HG03460 (cell line): ENCODE data around the gene LIM2.
"Not testable (repeated sequence)": the region's sequence is repeated elsewhere in the genome, so short reads cannot be mapped to it uniquely, and the experiment has no call there.

Source experiments
- ATAC-seq: cut with Tn5 transposase; IDR thresholded peaks from one replicate; pipeline ENCODE4 v1.9.1; 2021; ENCODE audit not compliant: unreplicated experiment

The LIM2 gene, protein sequence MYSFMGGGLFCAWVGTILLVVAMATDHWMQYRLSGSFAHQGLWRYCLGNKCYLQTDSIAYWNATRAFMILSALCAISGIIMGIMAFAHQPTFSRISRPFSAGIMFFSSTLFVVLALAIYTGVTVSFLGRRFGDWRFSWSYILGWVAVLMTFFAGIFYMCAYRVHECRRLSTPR

DNA sequence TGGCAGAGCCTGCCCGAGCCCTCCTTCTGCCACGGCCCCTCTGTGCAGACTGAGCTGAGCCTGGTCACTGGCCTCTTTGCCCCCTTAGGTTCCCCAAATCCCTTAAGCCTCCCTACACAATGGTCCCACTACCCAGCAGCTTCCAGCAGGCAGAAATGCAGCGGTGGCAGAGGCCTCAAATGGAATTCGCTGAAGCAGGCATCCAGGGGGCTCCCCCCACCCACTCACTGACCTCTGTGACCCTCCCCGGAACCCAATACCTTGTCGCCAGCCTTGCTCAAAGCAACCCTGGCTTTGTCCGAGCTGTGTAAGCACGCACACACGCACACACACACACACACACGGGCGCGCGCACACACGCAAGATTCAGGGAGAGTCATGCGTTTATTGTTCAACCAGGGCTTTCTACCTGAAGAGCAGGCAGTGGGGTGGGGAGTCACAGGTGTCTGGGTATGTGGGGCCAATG lies at the start of gene LIM2:
Gene LIM2, minus strand, starts transcription at position 51 of the 466 bp plus-strand sequence. CDS start 531 bp downstream, outside the sequence.
- ATAC-seq: no peak

- no peak for ATAC-seq
These were observed 46.7 kb upstream of the LIM2 start for GRCh38 chr19:51434456-51434855.

DNA sequence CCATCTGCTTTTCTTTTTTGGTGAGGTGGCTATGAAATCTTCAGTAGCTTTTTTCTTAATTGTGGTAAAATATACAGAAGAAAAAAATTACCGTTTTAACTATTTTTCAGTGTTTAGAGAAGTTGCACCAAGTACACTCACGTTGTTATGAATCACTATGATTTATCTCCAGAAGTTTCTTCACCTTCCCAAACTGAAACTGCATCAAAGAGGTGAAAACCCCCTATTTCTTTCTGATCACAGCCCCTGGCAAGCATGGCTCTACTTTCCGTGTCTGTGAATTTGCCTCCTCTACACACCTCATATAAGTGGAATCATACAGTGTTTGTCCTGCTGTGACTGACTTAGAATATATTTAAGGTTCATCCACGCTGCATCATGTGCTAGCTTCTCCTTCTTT lies 45.3 kb upstream of the LIM2 start:
- no peak for ATAC-seq

GRCh38 chr19:51431124-51431523 lies 43.4 kb upstream of the LIM2 start:
- no peak for ATAC-seq

GRCh38 chr19:51430221-51430620 lies 42.4 kb upstream of the LIM2 start:
- no peak for ATAC-seq

DNA sequence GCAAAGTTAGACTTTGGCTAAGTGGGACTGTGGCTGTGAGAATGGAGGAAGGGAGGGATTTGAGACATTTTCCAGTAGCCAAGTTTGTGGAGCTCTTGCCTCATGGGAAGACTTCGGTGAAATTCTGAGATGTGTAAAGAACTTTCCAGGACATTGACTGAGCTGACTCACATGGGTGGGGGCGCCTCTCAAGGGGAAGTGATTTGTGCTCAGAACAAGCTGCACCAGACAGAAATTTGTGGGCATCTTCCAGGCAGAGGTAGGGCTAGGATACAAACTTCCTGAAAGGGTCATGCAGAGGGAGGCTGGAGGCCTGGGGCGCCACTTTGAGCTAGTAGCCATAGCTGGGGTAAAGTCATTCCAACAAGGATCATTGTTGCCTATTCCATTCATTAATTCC lies 39.4 kb upstream of the LIM2 start:
- no peak for ATAC-seq

- no peak for ATAC-seq
These were observed 34.3 kb upstream of the LIM2 start for GRCh38 chr19:51422053-51422448.

GRCh38 chr19:51421229-51422052 lies 33.7 kb upstream of the LIM2 start:
- no peak for ATAC-seq

GRCh38 chr19:51420511-51420910 lies 32.7 kb upstream of the LIM2 start:
- not testable (repeated sequence) for ATAC-seq

DNA sequence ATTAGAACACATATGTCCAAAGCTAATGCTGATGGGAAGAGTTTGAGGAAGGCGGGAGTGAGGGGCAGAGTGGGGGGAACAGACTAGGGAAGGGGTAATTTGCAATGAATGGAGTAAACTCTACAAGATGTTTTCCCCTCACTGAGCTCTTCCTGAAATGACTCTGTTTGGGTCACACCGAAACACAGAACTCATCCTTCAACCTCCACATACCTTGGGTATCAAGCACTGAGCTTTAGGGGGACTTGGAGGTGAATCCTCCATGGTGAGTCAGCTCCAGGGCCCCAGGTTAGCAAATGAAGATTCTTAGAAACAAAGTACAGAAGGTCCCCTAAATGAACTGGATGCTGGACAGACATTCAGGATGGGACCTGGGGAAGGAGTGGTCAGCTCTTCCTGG lies 30.9 kb upstream of the LIM2 start:
- ATAC-seq: no peak

DNA sequence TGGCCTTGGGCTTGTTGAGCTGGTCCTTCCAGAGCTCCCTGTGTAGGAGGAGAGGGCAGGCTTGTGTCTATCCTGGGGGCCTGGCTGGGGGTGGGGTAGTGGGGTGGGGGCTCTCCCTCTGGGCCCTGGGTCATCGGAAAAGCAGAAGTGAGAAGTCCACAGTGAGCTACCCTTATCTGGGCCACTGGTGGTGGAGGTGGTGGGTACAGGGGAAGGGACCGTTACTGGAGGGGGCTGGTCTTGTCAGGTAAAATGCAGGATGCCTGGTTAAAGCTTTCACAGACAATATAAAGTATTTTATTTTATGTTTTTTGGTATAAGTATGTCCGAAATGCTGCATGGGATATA lies 30.0 kb upstream of the LIM2 start:
- ATAC-seq: peak; percentile 46

DNA sequence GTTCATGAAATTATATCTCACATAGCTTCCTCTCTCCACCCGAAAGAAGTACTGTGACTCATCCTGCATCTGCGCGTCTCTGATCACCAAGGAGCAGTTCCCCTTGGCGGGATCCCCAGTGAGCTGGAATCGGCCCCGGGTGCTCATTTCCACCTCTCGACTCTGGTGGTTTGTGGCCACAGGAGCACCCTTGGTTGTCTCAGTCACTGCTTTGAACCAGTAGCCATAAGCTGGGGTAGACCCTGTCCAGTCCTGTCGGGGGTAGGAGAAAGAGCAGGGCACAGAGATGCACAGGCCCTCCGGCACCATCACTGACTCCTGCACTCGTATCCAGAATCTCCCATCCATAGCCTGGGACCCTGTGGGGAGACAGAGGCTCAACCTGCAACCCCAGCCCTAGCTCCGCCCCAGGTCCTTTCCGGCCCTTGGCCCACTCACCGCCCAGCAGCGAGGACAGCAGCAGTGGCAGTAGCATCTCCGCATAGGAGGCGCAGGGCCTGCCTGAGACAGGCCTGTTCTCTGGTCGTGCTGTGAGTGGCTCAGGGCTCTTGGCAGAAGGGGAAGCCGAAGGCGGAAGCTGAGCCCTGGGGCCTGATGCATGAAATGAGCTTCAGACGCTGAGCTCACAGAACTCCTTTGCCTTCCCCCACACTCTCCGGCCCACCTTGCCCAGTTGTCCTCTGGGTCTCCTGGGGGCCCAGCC lies 29.5 kb upstream of the LIM2 start, which contains the start of gene SIGLEC10:
Gene SIGLEC10, minus strand, starts transcription at position 536 of the 703 bp plus-strand sequence. Its CDS starts 61 bp downstream, at position 475.
- peak; percentile 65 for ATAC-seq

DNA sequence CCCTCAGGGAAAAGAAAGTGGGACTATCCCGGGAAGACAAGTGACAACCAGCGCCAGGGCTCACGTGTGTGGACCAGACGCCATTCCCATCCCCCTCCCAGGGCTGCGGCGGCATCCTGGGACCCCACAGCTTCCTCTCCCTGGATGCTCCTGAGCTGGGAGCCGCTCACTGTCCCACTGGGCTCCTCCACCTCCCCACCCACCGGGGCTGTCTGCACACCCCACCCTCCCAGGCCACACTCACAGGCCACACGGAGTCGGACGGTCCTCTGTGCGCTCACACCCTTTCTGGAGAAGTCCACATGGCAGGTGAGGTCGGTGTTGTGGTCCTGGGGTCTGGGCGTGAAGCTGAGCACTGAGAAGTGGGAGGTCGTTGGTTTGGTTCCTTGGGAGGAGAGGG lies 28.6 kb upstream of the LIM2 start:
- ATAC-seq: not testable (repeated sequence)

DNA sequence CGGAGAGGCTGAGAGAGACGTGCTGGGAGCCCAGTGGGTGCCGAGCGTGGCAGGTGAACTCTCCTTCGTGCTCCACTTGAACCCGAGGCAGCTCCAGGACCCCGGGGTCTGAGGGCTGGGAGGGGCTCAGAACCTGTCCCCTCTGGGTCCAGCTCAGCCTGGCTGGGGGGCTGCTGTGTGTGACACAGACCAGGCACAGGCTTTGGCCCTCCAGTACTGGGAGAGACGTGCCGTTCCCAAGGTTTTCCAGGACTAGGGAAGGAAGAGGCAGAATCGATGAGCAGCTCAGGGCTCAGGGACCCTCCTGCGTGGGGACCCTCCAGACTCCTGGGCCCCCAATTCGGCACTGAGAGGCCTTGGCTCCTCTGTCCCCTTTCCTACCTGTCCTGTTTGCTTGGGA lies 27.4 kb upstream of the LIM2 start:
- no peak for ATAC-seq

- ATAC-seq: no peak
These were observed 23.4 kb upstream of the LIM2 start for GRCh38 chr19:51410950-51411748.

DNA sequence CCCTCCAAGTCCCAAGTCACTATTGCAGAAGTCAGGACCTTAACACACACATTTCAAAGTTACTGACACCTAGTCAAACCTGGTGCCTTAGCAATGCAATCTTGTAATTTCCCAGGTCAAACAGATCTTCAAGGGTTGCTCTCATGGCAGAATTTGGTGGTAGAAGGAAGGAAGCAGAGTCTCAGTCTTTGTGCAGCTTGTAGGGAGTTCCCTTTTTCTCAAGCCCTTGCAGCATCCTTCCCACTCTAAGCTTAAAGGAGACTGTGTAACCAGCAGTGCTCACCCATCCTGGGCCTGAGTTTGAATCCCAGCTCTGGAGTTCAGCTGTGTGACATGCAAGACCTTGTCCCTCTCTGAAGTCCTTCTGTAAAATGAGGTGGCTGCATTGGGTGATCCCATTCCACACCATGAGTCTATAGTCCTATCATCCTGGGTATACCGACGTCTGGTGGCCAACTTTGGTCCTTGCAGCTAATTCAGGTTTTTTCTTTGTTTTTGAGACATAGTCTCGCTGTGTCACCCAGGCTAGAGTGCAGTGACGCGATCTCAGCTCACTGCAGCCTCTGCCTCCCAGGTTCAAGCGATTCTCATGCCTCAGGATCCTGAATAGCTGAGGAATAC lies 19.8 kb upstream of the LIM2 start:
- no peak for ATAC-seq

- ATAC-seq: no peak
These were observed 14.3 kb upstream of the LIM2 start for GRCh38 chr19:51402117-51402516.

DNA sequence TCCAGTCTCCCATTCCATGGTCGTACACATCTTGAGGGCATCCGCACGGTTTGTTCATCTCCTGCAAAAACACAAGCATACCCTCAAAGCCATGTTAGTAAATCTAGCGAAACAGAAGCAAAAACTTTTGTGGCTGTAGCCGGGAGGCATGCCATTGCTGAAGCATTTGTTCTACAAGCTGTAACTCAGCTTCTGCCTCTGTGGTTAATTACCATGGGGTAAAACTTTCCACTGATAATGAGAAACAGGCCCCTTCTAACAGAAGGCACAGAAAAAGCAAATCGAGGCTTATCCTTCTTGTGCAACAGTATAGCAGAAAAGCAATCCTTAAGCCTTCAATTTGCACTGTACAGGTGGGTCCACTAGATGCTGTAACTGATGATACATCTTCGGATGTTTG lies 12.2 kb upstream of the LIM2 start:
- ATAC-seq: not testable (repeated sequence)

DNA sequence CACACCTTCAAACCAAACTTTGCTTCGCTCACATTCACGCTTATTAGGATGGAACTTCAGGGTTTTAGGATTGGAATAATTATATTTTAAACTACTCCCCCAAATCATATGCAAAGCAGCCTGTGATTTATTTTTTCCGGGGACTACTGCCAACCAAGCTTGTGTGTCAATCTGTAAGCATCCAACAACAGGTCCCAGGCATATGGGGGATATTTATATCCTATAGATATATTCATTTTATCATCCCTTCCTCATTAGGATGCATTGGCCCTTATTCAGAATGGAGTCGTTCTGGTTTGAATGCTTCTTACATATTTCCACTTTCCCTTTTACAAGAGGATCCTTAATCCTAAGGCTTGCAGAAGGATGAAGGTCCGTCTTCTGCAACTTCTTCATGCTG lies 11.5 kb upstream of the LIM2 start:
- no peak for ATAC-seq

DNA sequence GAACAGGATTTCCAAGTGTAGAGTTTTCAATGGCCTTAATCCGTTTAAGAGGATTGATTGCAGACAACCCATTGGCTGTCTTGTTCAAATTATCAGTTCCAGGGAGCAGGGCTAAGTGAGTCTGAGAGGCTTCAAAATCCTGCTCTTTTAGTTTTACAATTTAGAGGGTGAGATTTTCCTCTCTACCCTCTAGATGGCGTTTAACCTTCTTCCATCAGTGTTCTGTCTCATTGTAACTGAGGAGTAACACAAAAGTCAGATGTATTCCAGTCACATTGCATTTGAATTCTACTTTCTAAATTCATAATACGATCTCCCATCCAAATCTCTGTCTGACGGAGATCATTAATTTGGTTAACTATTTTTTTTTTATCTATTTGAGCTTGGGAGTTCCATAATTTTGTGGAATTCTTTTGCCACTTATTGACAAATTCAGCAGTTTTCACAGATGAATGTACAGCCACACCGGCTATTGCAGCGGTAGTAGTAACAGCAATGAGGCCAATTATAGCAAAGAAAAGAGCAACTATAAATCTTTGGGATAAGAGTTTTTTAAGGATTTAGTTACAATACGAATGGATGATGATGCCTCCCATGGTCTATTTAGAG lies 10.4 kb upstream of the LIM2 start:
- no peak for ATAC-seq
